ENCODE results near the gene ACBD6. TPM values are rescaled to one million over a fixed set of nuclear protein-coding genes. Genes with fewer than 3 reads are reported as not detected.

Gene ACBD6
- total and polyA plus RNA-seq, 10 of the 15 experiments (the other 5 are each of a cell fraction or from before 2014, with no cell fraction given), result 15.0 to 67.3 (median 55.0) TPM

DNA sequence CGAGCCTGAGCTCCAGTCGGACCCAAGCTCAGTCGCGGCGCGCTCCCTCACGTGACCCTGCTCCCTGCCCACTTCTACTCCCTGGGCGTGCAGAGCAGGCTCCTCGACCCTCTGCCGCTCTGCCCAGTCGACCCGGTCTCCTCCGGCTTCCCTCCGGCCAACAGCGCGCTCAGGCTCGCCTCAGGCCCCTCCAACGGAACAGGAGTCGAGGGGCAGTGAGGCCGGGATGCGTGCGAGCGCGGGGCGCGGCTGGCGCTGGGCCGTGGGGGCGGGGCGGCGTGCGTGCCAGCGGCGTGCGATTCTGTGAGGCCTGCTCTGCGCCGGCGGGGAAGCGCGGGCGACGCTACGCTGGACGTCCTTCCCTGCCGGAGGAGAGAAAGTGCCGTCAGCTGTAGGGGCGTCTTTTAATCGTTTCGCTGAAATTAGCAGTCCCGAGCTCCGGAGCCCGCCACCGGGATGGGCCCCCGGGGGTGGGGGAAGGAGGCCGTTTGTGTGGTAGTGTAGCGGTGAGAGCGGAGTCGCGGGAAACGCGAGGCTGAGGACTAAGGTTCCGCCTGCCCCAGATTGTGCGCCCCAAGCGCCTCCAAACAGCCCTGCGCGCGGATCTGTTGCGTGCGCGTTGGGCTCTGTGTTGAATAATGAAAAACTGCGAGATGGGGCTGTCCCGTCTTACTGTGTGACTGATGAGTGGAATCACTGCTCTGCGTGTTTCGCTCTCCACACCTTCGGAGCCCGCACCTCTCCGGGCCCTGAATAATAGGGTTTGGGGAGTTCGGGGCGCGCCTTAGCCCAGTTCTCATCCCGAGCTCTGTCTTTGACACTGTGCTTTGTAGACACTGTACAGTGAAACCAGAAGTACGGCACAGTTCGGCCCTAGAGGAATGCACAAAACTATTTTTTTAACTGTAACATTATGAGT, at the start of gene ACBD6 (continued):
- TF ChIP-seq, protein P1, sequence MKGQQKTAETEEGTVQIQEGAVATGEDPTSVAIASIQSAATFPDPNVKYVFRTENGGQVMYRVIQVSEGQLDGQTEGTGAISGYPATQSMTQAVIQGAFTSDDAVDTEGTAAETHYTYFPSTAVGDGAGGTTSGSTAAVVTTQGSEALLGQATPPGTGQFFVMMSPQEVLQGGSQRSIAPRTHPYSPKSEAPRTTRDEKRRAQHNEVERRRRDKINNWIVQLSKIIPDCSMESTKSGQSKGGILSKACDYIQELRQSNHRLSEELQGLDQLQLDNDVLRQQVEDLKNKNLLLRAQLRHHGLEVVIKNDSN (IDR thresholded peaks at IDR 0.05; ENCODE audit: borderline replicate concordance, extremely low read length, insufficient read depth, low read depth, low read length), result peak; percentile 97
- TF ChIP-seq SIX5 (IDR thresholded peaks at IDR 0.05; ENCODE audit: low read depth, low read length, severe bottlenecking) (peak; percentile 26), MLLT1 (IDR thresholded peaks at IDR 0.05) (peak; percentile 52; the same call in 1 of the 2 replicates), NFYB (IDR thresholded peaks at IDR 0.05; ENCODE audit: insufficient read depth, low read depth, low read length) (no peak), GATAD2B (conservative IDR thresholded peaks at IDR 0.05; ENCODE audit: low read depth) (peak; percentile 96), POU2F2 (IDR thresholded peaks at IDR 0.05; ENCODE audit: borderline replicate concordance, low read depth, low read length) (peak; percentile 82; the same call in 2 of the 3 replicates), STAT3 (IDR thresholded peaks at IDR 0.05; ENCODE audit: low read depth, low read length) (no peak), TCF7 (IDR thresholded peaks at IDR 0.05; ENCODE audit: borderline replicate concordance) (no peak), PAX5 (IDR thresholded peaks at IDR 0.05; ENCODE audit: borderline replicate concordance, low read depth, low read length) (peak; percentile 32; the same call in 1 of the 2 replicates), MYC (IDR thresholded peaks at IDR 0.05; ENCODE audit: insufficient read depth, insufficient read length, insufficient replicate concordance, low read length, severe bottlenecking) (peak; percentile 95), ZNF207 (IDR thresholded peaks at IDR 0.05; ENCODE audit: borderline replicate concordance) (peak; percentile 92), ZNF24 (IDR thresholded peaks at IDR 0.05) (0 out of 2 replicates have a peak, but pooled peaks have one; percentile 2), EED (IDR thresholded peaks at IDR 0.05; ENCODE audit: low read depth) (no peak), PAX8 (IDR thresholded peaks at IDR 0.05) (no peak), ESRRA (IDR thresholded peaks at IDR 0.05; ENCODE audit: low read length) (no peak)

Data from GM12878 (cell line).